GM12872 (cell line): ENCODE data around the gene EHF.

Source experiments
- CTCF ChIP-seq: IDR thresholded peaks from 3 replicates; pipeline ENCODE4 v1.5.1; 2011; ENCODE audit warnings: low read depth, mild to moderate bottlenecking, low read length, moderate library complexity; ENCODE audit not compliant: insufficient read depth

EHF gene

GRCh38 chr11:34595391-34595790 is 25.5 kb upstream of the EHF start:
- no peak for TF ChIP-seq CTCF

- TF ChIP-seq CTCF: no peak
These were observed 24.8 kb upstream of the EHF start for GRCh38 chr11:34595960-34596644.

- no peak for TF ChIP-seq CTCF
These were observed 21.4 kb upstream of the EHF start for GRCh38 chr11:34599406-34599945.

- TF ChIP-seq CTCF: no peak
These were observed 20.4 kb upstream of the EHF start for GRCh38 chr11:34600339-34601084.

GRCh38 chr11:34601085-34601444 is 19.8 kb upstream of the EHF start:
- TF ChIP-seq CTCF: no peak

GRCh38 chr11:34601609-34602008 is 19.3 kb upstream of the EHF start:
- no peak for TF ChIP-seq CTCF

- TF ChIP-seq CTCF: no peak
These were observed 18.6 kb upstream of the EHF start for GRCh38 chr11:34602245-34602644.
